HG03139 (cell line): ENCODE measurements around the gene CALCR.
"Not testable (repeated sequence)": the region's sequence is repeated elsewhere in the genome, so short reads cannot be mapped to it uniquely, and the experiment has no call there.

Source experiments
- ATAC-seq: cut with Tn5 transposase; IDR thresholded peaks from one replicate; pipeline ENCODE4 v1.9.1; 2021; ENCODE audit not compliant: unreplicated experiment

The CALCR gene

GRCh38 chr7:93574646-93575554, at the start of gene CALCR:
TSS of gene CALCR (minus strand) at chr7:93574724. CDS start at chr7:93486981, 87,743 bp downstream.
- no peak for ATAC-seq

GRCh38 chr7:93623816-93624215, 49.3 kb upstream of the CALCR start:
- no peak for ATAC-seq

GRCh38 chr7:93622036-93623033, 47.8 kb upstream of the CALCR start:
- ATAC-seq = no peak

- ATAC-seq = no peak
Measured at GRCh38 chr7:93620864-93621263, 46.3 kb upstream of the CALCR start.

GRCh38 chr7:93620057-93620456, 45.5 kb upstream of the CALCR start:
- ATAC-seq = no peak

GRCh38 chr7:93601363-93601762, 26.8 kb upstream of the CALCR start:
- ATAC-seq = no peak

- ATAC-seq = no peak
Measured at GRCh38 chr7:93594250-93594649, 19.7 kb upstream of the CALCR start.

- no peak for ATAC-seq
Measured at GRCh38 chr7:93592588-93593266, 18.2 kb upstream of the CALCR start.

- ATAC-seq = not testable (repeated sequence)
Measured at GRCh38 chr7:93591224-93592050, 16.9 kb upstream of the CALCR start.

- not testable (repeated sequence) for ATAC-seq
Measured at GRCh38 chr7:93586479-93586865, 11.9 kb upstream of the CALCR start.

GRCh38 chr7:93585694-93586478, 11.4 kb upstream of the CALCR start:
- not testable (repeated sequence) for ATAC-seq

- no peak for ATAC-seq
Measured at GRCh38 chr7:93579431-93579830, 4.9 kb upstream of the CALCR start.

- no peak for ATAC-seq
Measured at GRCh38 chr7:93578762-93579161, 4.2 kb upstream of the CALCR start.

- ATAC-seq = no peak
Measured at GRCh38 chr7:93575555-93576399, 1.3 kb upstream of the CALCR start.

GRCh38 chr7:93574269-93574645, 267 bp downstream of the CALCR start:
- no peak for ATAC-seq

- no peak for ATAC-seq
Measured at GRCh38 chr7:93569189-93569588, 5.3 kb downstream of the CALCR start.

GRCh38 chr7:93566876-93567275, 7.6 kb downstream of the CALCR start:
- ATAC-seq = no peak

GRCh38 chr7:93563584-93563983, 10.9 kb downstream of the CALCR start:
- no peak for ATAC-seq
